HuH-7.5 (cell line): ENCODE results near the gene KLF3.
"Not testable (repeated sequence)": the region's sequence is repeated elsewhere in the genome, so short reads cannot be mapped to it uniquely, and the experiment has no call there.

Experiments
- DNase-seq: peaks from one replicate; pipeline ENCODE4 v3.0.0; 2011; ENCODE audit warnings: low spot score

Gene KLF3

DNA sequence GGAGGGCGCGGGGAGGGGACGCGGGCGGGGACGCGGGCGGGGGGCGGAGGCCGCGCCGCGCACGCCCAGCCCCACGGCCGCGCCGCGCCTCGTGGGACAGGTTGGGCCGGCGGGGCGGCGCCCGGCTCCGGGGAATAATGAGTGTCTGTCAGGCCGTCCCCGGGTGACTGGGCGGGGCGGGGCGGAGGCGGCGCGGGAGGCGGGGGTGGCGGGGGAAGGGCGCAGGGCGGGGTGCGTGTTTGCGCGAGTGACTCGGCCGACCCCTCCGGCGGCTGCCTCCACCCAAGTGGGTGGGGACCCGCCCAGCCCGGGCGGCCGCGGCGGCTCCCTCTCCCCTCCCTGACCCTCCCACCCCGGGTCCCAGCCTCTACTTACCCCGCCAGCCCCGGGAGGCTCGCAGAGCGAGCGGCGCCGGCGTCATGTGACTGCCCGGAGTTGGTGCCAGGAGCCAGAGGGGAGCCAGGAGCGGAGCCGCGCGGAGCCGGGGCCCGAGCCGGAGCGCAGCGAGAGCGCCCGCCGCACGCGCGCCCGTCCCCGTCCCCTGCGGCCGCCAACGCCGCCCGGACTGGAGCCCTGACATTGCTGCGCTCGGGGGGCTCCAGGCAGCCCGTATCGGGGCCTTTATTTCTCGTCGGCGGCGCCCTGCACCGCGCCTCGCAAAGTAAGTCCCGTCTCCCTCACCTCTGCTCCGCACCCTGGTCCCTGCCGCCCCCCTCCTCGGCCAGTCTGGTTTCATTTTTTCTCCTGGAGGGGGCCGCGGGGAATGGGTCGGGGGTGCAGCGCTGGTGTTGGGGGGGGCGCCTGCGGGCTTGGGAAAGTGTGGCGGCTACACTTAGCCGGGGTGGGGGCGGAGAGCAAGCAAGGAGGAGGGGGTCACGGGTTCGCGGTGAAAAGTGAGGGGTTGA lies at the start of gene KLF3:
TSS of gene KLF3 (plus strand) at position 399 of the 905 bp plus-strand sequence. CDS start 16,427 bp downstream, outside the sequence.
- peak; percentile 83 for DNase-seq

DNA sequence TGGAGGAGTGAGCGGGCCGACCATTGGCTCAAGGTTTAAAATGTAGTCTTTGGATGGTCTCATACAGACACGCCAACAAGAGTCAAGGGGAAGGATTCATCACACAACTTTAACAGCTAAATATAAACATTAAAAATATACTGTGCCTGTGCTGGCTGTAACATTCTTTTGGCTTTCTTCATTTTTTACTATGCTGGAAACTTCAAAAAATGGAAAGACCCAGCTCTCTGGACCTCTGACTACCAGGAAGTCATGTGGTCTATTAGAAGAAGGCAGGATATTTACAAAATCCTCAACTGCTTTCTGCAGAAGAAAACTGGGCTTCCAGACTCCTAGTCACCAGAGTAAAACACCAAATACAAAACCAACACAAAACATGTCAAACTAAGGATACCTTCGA lies 49.8 kb upstream of the KLF3 start:
- no peak for DNase-seq

DNA sequence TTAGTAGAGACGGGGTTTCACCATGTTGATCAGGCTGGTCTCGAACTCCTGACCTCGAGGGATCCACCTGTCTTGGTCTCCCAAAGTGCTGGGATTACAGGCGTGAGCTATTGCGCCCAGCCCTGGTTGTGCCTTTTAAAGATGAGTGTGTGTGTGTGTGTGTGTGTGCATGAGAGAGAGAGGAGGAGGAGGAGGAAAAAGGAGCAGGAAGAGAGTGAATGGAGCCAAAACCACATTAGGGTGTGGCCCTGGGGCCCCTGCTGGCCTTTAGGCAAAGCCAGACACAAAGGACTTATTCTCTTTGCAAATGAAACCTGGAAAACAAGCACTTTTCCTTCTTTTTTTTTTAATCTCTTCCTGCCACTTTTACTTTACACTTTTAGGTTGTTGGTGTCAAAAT lies 48.2 kb upstream of the KLF3 start:
- DNase-seq, result no peak

DNA sequence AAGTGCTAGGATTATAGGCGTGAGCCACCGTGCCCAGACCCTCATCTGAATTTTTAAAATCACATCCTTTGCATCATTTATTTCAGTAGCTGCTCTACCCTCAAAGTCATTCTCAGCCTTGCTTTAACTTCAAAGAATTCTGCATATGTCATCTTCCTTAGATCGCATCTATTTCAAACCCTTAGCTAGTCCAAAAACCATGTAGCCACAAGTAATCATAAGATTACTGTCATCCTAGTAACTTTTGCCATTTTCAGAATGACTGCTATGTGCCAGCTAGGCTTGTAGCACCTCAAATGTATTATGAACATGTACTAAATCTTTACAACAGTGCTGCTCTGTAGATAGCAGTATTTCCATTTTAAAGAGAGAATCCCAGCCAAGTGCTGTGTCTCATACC lies 45.5 kb upstream of the KLF3 start:
- no peak for DNase-seq

DNA sequence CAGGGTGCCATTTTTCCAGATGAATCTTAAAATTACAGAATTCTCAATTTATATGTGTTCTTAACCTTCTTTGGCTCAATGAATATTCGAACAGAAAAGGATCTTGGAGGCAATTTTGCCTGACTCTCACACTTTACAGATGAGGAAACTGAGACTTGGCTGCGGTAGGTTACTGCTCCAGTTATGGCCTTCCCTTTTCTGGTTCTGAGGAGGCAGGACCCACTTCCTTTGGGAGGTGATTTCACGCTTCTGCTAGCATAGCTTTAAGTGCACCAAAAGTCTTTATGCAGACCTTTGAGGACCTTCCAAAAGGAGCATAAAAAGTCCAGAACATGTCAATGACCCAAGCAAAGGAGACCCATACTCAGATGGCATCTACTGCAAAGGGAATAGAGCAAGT lies 44.7 kb upstream of the KLF3 start:
- no peak for DNase-seq

DNA sequence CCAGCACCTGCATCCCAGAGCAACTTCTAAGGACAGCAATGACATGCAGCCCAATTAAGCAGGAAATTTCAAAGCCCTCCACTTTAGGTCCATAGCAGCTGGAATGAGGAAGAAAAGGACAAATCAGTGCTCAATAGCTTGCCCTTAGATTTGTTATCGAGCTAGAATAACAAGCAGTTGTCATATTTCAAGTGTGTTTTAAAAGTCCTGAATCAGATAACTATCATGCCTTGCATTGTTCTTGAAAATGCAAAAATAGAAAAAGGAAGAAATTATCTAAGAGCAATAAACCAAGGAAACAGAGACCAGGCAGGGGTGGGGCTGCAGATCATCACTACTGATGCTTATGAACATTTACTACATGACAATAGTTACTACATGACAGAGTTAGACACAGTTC lies 43.9 kb upstream of the KLF3 start:
- no peak for DNase-seq

DNA sequence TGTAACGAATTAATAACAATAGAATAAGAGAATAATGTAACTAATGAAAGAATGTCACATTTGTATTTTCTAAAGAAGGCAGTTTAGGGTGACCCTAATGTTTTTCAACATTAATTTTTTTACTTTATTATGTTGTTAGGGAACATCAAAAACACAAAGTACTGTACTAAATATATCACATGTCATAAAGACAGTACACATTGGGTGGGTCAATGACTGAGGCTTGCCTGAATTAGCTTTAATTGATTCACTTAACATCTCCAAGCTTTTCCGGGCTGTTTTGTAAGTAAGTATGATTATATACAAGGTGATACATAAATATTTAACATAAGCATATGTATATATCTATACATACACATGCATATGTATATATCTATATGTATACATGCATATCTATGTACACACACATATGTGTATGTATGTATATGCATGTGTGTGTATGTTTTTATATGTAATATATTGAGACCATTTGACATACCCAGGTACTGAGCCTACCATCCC lies 43.4 kb upstream of the KLF3 start:
- no peak for DNase-seq

DNA sequence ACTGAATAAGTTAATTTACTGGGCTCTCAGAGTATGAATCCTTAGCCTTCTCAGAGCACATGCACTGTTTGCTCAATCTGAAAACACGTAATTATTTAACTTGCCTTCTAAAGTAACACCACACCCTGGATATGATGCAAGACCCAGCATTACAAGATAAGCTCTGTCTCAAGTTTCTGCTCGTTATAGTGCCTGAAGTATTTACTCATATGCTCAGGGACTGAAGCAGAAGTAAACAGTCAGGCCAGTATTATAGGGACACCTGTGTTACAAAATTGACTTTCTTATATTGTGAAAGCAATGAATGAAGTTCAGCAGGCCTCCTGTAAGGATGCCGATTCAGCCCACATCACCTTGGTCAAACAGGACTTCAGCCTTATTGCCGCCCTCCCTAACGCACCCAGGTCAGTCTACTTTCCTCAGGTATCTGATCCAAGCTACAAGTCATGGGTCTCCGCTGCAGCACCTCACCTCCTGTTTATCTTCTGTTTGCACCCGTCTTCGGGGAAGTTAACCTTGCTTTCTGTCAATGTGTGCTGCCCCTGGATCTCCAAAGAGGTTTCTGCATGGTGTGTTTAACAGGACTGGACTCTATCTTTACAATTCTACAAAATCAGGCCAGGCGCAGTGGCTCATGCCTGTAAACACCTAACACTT lies 42.8 kb upstream of the KLF3 start:
- peak; percentile 41 for DNase-seq

DNA sequence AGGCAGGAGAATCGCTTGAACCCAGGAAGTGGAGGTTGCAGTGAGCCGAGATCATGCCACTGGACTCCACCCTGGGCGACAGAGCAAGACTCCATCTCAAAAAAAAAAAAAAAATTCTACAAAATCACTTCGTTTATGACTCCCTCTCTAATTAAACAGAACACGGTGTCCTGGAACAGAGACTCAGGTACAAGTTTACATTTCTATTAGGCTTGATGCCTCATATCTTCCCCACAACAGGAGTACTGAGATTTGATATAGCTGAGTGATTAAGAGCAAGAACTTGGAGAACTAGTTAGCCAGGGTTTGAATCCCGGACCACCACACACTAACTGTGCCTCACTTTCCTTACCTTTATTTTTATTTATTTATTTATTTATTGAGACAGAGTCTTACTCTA lies 42.2 kb upstream of the KLF3 start:
- DNase-seq, result no peak

DNA sequence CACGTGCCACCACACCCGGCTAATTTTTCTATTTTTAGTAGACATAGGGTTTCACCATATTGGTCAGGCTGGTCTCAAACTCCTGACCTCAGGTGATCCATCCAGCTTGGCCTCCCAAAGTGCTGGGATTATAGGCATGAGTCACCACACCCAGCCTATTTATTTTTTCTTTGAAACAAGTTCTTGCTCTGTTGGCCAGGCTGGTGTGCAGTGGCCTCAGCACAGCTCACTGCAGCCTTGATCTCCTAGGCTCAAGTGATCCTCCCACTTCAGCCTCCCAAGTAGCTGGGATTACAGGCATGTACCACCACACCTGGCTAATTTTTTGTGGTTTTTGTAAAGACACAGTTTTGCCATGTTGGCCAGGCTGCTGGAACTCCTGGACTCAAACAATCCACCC lies 41.7 kb upstream of the KLF3 start:
- DNase-seq, result not testable (repeated sequence)

DNA sequence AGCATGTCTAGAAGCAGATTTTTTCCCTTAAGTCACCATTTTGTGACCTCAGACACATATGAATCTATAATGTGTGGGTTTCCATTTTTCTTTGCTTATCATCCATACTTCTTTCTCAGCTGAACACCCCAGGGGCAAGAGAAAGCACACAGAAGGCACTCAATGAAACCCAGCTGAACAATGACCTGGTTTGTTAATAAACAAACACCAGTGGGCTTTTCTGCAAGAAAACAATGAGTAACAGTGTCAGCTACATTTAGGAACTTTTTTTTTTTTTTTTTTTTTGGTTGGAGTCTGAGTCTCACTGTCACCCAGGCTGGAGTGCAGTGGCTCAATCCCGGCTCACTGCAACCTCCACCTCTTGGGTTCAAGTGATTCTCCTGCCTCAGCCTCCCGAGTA lies 40.7 kb upstream of the KLF3 start:
- DNase-seq, result no peak

DNA sequence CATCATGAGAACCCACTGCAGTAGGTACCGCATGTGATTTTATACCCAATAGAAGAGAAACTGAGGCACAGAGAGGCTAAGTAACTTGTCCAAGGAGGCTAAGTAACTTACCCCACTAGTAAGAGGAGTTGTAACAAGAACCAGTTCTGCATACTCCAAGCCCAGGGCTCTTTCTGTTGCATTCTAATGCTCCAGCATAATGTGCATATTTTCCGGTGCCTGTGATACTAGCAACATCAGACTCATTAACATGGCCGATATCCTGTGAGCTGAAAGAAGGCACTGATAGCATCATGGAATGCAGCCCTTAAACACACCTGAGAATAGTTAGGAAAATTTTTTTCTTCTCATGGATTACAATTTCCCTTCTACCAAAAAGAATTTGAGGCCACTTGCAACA lies 39.7 kb upstream of the KLF3 start:
- no peak for DNase-seq

DNA sequence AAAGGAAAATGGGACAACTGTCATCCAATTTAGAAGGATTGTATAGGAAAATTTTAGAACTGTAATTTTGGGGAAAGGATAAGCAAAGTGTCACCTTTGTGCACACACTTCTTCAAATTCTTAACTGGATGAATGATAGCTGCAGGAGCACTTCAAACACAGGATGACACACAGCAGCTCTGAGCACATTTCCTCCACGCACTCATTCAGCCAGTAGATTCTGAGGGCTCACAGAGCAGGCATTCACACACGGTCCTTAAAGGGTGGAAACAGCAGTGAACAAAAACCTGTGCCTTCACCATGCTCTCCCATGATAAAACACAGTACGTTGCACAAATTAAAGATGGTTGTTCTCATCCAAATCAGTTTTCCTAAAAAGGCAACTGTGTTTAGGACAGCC lies 38.5 kb upstream of the KLF3 start:
- DNase-seq, result no peak

DNA sequence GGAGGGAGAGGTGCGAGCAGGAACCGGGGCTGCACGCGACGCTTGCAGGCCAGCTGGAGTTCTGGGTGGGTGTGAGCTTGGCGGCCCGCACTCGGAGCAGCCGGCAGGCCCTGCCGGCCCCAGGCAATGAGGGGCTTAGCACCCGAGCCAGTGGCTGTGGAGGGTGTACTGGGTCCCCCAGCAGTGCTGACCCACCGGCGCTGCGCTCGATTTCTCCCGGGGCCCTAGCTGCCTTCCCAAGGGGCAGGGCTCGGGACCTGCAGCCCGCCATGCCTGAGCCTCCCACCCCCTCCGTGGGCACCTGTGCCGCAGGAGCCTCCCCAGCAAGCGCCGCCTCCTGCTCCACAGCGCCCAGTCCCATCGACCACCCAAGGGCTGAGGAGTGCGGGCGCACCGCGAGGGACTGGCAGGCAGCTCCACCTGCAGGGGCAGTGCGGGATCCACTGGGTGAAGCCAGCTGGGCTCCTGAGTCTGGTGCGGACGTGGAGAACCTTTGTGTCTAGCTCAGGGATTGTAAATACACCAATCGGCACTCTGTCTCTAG lies 37.0 kb upstream of the KLF3 start:
- not testable (repeated sequence) for DNase-seq

DNA sequence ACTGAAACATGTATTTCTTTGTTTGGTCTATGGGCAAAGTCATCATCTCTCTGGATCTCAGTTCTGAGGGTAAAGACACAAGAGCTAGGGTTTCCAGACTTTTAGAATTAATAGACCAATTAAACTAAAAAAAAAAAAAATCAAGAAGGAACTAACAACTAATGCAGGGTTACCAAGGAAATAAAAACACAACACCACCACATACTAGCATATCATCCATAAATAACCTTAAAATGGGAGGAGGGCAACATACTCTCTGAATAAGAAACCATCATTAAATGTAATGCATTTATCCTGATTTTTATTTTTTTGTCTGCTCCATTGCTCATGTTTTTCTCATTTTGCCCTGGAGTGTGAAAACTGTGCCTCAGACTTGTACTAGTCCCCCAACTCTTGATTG lies 33.5 kb upstream of the KLF3 start:
- no peak for DNase-seq

DNA sequence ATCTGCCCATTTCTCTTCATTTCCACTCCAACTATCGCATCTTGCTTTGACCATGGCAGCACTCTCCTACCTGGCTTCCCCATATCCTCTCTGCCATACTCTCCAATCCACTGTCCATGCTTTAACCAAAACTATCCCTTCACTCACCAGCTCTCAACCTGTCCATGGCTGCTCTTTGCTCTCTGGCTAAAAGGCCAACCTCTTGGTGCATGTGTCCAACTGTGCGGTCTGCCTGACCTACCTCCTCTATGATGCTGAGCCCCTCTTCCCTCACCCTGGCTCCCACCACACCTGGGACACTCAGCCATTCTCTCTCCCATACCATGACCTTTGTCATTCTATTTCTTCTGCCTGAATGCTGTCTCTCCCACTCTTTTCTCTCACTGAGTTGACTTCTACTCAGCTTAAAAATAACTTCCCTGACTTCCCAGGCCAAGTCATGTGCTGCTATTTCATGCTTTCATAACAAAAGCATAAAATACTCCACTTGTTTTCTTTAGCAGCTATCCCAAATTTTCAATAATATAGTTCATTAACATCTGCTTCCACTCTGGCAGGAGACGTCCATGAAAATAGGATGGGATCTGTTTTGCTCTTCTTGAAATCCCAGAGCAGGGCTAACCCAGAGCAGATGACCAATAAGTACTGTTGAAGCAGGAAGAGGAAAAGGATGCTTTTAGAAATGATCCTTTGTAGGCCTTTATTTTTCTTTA lies 29.8 kb upstream of the KLF3 start:
- DNase-seq, result no peak

DNA sequence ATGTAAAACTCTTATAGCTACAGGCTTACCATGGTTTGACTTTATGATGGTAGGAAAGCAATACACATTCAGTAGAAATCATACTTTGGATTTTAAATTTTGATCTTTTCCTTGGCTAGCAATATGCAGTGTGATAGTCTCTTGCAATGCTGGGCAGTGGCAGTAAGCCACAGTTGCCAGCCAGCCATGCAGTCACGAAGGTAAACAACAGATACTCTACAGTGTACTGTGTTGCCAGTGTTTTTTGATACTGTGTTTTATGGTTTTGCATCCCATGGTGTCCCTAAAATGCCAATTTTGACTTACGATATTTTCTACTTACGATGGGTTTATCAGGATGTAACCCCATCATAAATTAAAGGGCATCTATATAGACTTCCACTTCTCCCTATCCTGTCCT lies 24.8 kb upstream of the KLF3 start:
- DNase-seq, result no peak

DNA sequence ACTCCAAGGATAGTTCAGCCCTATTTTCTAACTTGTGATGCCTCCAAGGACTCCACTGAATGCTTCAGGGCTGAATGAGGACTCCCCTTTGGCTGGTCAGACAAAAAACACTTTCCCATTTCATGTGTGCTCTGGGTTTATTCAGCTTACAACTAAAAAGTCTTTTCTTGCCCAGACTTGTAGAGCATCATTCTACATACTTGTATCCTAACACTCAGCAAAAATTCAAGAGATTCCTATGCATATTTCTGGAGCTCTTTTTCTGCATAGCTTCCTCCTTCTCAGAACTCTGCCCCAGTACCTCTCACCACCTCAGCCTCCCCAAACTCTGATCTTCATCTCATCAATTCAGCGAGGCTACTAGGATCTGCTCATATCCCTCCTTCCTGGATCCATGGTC lies 22.2 kb upstream of the KLF3 start:
- no peak for DNase-seq

DNA sequence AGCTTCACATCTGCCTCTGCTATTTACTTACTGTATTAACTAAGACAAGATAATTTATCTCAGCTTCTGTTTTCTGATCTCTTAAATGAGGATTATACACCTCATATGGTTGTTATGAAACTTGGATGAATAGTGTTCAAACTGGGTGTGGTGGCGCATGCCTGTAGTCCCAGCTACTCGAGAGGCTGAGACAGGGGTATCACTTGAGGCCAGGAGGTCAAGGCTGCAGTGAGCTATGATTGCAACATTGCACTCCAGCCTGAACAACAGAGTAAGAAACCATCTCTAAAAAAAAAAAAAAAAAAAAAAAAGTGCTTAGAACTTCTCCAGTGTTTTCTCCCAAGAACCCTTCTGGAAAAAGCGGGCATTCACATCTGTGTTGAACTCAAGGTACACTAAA lies 19.8 kb upstream of the KLF3 start:
- DNase-seq, result no peak

DNA sequence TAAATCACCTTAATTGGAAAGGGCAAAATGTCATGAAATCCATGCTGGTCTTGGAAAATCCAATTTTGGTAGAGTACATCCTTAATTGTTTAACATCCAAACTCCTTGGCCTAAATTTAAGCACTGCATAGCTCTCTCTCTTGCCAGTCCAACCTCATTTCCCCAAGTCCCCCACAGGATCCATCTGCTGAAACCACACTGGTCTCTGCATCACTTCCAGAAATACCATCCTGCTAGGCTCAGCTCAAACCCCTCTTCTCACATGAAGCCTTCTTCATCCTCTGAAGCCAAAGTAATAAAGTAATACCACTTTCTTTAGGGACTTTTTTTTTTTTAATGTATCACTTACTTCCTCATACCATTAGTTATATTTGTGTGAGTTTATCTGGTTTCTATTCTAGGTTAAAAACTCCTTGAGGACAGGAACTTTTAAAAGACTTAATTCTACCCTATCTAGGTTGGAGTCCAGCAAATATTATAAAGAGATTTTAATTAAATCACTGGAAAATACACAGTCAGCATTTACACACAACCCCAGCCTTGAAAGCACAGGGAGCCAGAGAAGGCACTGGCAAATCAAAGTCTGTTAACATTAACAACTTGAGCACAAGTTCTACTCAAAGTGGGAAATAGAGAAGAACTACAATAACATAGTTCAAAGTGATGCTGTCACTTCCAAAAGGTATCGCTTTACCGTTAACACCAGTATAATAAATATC lies 16.7 kb upstream of the KLF3 start:
- DNase-seq, result no peak

DNA sequence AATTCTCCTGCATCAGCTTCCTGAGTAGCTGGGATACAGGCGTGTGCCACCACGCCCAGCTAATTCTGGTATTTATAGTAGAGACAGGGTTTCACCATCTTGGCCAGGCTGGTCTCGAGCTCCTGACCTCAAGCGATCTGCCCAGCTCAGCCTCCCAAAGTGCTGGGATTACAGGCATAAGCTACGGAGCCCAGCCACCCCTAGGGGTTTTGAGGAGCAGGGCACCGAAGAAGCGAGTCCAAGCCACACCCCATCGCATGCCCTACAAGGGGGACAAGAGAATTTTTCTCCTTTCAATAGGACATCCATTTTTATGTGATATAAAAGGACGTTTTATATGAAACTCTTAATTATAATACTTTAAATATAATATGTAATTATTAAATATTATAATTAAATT lies 13.9 kb upstream of the KLF3 start:
- no peak for DNase-seq

DNA sequence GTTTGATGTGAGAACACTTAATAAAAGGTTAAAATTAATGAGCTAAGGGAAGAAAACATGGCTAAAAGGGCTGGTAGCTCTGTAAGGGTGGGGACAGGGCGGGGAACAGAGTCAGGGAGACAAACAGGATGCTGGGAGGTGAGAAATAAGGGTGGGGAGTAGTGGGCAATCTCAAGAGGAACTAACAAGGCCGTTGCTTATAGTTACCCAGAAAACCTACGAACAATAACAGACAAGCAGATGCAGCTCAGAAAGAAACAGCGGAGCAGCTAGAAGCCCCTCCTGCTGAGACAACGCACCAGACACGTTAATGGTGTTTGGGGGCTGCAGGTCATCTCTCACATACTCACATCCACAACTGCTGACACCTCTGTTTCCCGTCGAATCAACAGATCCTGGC lies 9.7 kb upstream of the KLF3 start:
- DNase-seq, result no peak
